Transverse colon (tissue), 3 donors: Measurements from ENCODE around the gene PPP6R1.
"Not testable (repeated sequence)": the region's sequence is repeated elsewhere in the genome, so short reads cannot be mapped to it uniquely, and the experiment has no call there.

Experiments used
- CTCF ChIP-seq, 5 experiments: fragments of 200-600 bp in 3 of 5; fragments of 450-650 bp in 2 of 5; sonication (generic) in 3 of 5; IDR thresholded peaks; 1 replicate in 2 of 5; 2 replicates in 3 of 5; pipeline ENCODE4 v1.5.1; 2016 to 2017; ENCODE audit warnings: antibody characterized with exemption in 5 of 5, inconsistent platforms in 3 of 5, mild to moderate bottlenecking in 2 of 5, moderate library complexity in 1 of 5
- POLR2A ChIP-seq: fragments of 450-650 bp; IDR thresholded peaks from one replicate; pipeline ENCODE4 v1.6.1; 2016; ENCODE audit warnings: antibody characterized with exemption, mild to moderate bottlenecking, moderate library complexity

DNA sequence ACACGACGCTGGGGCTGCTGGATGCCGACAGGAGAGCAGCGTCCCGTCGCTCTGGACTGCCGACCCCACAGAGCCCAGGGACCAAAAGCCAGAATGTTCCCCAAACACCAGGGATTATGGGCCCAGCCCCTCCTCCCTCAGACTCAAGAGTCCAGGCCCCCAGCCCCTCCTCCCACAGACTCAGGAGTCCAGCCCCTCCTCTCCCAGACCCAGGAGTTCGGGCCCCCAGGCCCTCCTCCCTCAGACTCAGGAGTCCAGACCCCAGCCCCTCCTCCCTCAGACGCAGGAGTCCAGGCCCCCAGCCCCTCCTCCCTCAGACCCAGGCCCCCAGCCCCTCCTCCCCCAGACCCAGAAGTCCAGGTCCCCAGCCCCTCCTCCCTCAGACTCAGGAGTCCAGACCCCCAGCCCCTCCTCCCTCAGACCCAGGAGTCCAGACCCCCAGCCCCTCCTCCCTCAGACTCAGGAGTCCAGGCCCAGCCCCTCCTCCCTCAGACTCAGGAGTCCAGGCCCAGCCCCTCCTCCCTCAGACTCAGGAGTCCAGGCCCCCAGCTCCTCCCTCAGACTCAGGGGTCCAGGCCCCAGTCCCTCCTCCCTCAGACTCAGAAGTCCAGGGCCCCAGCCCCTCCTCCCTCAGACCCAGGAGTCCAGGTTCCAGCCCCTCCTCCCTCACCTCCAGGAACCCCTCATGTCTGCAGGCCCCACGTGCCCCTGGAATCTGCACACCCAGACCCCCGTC lies 34.0 kb downstream of the PPP6R1 start:
- not testable (repeated sequence) for TF ChIP-seq CTCF (IDR thresholded peaks at IDR 0.05); POLR2A
